Right lung (tissue), 5 donors: ENCODE data around the gene TMEM17. TPM values are rescaled to one million over a fixed set of nuclear protein-coding genes. Genes with fewer than 3 reads are reported as not detected.
"Not testable (repeated sequence)": the region's sequence is repeated elsewhere in the genome, so short reads cannot be mapped to it uniquely, and the experiment has no call there.

Experiments
- DNase-seq, 2 donors: peaks; one replicate each; pipeline ENCODE4 v3.0.0-alpha.2; 2013
- polyA plus RNA-seq, 5 donors: library from polyadenylated mRNA; unstranded; fragments of 120-200 nt; gene quantifications; one replicate each; pipeline versions ENCODE4 v1.2.1 to v1.2.3, GENCODE V29; 2013; ENCODE audit warnings: inconsistent platforms in 1 of 5, low replicate concordance in 1 of 5; ENCODE audit not compliant: insufficient read length in 5 of 5, insufficient read depth in 1 of 5

The TMEM17 gene
- polyA plus RNA-seq, 5 donors, result 4.2 to 5.0 (median 4.9) TPM

- DNase-seq, result not testable (repeated sequence)
Observed at GRCh38 chr2:62521061-62521460, 15.1 kb upstream of the TMEM17 start.

GRCh38 chr2:62512384-62512783 lies 6.4 kb upstream of the TMEM17 start:
- no peak for DNase-seq

- no peak for DNase-seq
Observed at GRCh38 chr2:62511636-62512035, 5.6 kb upstream of the TMEM17 start.

GRCh38 chr2:62506421-62506750 lies 391 bp upstream of the TMEM17 start:
- no peak for DNase-seq

GRCh38 chr2:62505109-62505749 lies 766 bp downstream of the TMEM17 start:
- DNase-seq, result no peak

- no peak for DNase-seq
Observed at GRCh38 chr2:62504657-62505056, 1.3 kb downstream of the TMEM17 start.

GRCh38 chr2:62501794-62502500 lies 4.0 kb downstream of the TMEM17 start:
- DNase-seq, result no peak

- no peak for DNase-seq
Observed at GRCh38 chr2:62501069-62501468, 4.9 kb downstream of the TMEM17 start.

- no peak for DNase-seq
Observed at GRCh38 chr2:62499430-62500060, 6.5 kb downstream of the TMEM17 start.

- DNase-seq, result no peak
Observed at GRCh38 chr2:62498739-62499138, 7.3 kb downstream of the TMEM17 start.

GRCh38 chr2:62495761-62496160 lies 10.2 kb downstream of the TMEM17 start:
- DNase-seq, result no peak

- no peak for DNase-seq
Observed at GRCh38 chr2:62492048-62492447, 13.9 kb downstream of the TMEM17 start.

- no peak for DNase-seq
Observed at GRCh38 chr2:62489702-62490101, 16.3 kb downstream of the TMEM17 start.

- no peak for DNase-seq
Observed at GRCh38 chr2:62489162-62489561, 16.8 kb downstream of the TMEM17 start.

- DNase-seq, result no peak
Observed at GRCh38 chr2:62486439-62486765, 19.6 kb downstream of the TMEM17 start.

GRCh38 chr2:62485761-62486438 lies 20.1 kb downstream of the TMEM17 start:
- DNase-seq, result no peak

GRCh38 chr2:62482558-62483352 lies 23.2 kb downstream of the TMEM17 start:
- DNase-seq, result no peak

- DNase-seq, result no peak
Observed at GRCh38 chr2:62479917-62480316, 26.1 kb downstream of the TMEM17 start.

GRCh38 chr2:62478093-62478580 lies 27.9 kb downstream of the TMEM17 start:
- no peak for DNase-seq

GRCh38 chr2:62477573-62477972 lies 28.4 kb downstream of the TMEM17 start:
- DNase-seq, result no peak

GRCh38 chr2:62475172-62476011 lies 30.6 kb downstream of the TMEM17 start:
- no peak for DNase-seq
